T follicular helper cell (primary cell): ENCODE results near the gene GOLGB1.

Source experiments
- DNase-seq: peaks from one replicate; pipeline ENCODE4 v3.0.0-alpha.2; 2020; ENCODE audit warnings: low read depth

Gene GOLGB1

DNA sequence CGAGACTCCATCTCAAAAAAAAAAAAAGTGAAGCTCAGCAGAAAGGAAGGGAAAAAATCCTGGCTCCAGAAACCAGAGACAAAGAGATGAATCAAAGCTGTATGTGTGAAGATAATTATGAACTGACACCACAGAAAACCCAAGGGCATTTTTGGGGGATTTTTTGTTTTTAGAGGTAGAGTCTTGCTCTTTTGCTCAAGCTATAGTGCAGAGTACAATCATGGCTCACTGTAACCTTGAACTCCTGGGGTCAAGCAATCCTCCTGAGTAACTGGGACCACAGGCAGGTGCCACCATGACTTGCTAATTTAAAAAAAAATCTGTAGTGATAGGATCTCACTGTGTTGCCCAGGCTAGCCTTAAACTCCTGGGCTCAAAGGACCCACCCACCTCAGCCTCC, 111.6 kb downstream of the GOLGB1 start:
- DNase-seq = no peak

DNA sequence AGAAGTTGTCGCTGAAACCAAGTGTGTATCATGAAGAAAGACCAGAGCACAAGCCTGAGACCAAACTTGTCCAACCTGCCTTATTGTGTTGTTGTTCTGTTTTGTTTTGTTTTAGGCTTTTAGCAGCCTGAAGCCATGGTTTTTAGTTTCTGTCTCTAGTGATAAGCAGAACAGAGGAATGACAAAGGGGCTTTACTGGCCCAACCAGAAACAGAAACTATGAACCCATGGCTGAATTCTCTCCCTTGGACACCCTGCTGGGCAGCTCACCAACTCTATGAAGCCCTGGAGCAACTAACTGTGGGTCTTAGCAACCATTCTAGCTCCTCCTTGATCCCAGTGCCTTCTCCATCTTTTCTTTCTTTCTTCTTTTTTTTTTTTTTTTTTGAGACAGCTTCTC, 119.2 kb downstream of the GOLGB1 start:
- DNase-seq = no peak

DNA sequence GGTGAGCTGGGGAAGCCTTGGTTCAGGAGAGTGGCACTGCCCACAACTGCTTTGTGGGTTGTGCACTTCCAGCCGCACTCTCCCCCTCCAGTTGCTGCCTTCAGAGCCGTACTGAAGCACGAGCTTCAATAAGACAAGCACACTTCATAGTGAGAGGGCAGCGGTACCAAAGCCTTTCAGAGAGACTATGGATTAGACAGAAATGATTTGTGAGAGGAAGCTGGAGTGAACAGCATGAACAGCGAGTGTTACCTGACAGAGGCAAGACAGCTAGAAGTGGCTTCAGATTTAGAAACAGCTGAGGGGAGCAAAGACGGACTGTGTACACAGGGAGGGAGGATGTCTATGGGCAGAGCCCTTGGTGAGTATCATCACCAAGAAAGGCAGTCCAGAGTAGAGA, 119.9 kb downstream of the GOLGB1 start:
- DNase-seq = no peak

DNA sequence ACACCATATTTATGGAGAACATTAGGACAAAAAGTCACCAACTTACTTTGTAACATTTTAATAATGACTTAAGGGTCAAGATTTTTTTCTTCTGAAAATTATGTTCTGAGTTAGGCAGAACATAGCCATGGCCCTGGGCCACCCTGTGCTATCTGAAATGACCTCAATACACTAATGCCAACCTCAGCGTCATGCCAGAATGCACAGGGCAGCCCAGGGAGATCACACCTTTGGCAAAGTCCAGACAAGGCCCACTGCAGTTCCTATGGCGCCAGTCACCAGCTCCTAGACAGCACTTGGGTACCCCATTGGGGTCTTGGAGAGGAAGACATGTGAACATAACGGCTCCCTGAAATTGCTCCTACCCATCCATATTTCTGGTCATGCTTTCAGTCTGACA, 121.9 kb downstream of the GOLGB1 start:
- DNase-seq = no peak

DNA sequence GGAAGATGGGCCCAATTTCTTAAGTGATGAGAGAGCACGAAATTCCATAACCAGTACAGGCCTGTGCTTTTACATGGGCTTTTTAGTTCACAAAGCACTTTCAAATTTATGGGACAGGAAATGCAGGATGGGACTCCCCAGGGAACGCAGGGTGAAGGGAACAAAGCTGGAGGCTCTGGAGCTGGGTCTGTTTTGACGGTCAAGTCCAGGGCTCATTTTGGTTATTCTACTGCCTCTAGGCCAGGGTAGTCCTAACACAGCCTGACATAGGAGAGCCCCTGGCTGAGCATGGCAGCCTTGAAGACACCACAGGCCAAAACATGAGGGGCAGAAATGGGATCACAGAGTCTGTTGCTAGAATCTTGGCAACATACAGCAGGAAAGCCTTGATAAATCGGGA, 122.3 kb downstream of the GOLGB1 start:
- DNase-seq = no peak

DNA sequence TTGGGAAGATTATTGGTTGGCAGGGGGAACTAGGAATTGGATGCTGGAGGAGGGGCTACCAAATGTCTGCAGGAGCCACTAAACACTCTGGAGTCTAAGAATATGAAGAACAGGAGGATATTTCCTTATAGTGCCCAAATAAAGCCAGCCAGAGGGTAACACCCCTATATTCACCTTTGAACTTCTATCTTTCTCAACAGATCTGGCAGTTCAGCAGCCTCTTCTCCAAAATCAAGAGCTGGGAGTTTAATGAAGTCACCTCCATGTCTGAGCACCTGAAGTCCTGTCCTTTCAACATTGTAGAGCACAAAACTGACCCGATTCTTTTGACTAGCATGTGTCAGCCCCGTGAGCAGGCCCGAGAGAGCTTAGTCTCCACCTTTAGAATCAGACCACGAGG, 123.0 kb downstream of the GOLGB1 start:
- DNase-seq = no peak

DNA sequence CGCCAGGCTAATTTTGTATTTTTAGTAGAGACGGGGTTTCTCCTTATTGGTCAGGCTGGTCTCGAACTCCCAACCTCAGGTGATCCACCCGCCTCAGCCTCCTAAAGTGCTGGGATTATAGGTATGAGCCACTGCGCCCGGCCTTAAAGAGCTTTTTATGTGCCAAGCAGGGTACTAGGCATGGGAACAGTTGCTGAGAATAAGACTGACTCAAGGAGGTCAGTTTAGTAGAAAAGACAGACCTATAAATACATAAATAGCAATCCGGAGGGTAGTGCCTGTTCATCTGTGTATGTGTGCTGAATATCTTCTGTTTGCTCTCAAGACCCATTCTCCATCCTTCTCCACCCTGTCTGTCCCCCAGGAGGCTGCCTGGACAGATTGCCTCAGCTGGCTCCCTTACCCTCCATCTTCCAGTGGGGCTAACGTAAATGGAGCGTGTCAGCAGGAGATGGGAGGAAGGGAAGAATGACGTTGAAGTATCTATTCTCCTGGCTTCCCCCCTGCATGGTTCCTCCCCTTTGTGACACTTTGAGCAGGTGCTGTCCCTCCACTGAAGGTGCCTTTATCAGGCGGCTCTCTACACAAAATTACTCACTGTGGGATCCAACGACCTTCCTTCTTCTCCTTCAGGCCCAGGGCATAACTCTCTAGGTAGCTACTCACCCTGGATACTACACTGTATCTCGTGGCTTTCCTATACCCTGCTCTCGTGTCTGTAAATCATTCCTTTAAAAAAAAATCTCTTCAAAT, 125.2 kb downstream of the GOLGB1 start:
- no peak for DNase-seq

DNA sequence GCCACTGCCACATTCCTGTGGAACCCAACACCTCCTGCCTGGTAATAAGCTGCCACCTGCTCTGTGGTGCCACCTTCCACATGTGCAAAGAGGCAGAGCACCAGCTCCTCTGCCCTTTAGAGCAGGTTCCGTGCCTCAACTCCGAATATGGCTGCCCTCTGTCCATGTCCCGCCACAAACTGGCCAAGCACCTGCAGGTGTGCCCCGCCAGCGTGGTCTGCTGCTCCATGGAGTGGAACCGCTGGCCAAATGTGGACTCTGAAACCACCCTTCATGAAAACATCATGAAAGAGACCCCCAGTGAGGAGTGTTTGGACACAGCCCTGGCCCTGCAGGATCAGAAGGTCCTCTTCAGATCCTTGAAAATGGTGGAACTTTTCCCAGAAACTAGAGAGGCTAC, 128.1 kb downstream of the GOLGB1 start:
- no peak for DNase-seq

DNA sequence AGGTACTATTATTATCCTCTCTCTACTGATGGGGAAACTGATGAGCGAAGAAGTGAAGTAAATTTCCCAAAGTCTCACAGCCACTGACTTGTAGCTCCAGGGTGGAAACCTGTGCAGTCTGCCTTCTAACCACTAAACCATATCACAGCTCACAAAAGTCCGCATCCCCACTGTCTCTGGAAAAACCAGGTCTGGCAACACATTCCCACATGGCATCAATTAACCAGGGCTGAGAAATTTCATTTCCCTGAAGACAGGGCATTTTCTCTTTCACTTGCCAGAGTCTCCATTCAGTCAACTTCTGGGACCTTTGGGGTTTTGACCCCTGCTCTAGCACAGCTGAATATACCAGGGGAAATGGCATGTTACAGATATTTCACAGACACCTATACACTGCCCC, 129.8 kb downstream of the GOLGB1 start:
- no peak for DNase-seq
